Measurements from ENCODE around the gene ZBTB20. TPM values are rescaled to one million over a fixed set of nuclear protein-coding genes. Genes with fewer than 3 reads are reported as not detected.

ZBTB20 gene
- total RNA-seq, 1 donor from 2014 or later, result 15.5 TPM

- Mint-ChIP-seq H3K27ac (ENCODE audit: unreplicated experiment) (no peak overlapping the region), H3K4me1 (ENCODE audit: low read depth) (no peaks in the 10 kb centered on the region), H3K27me3 (ENCODE audit: low read depth) (no peaks in the 10 kb centered on the region), H3K4me3 (ENCODE audit: unreplicated experiment) (no peak overlapping the region), H3K36me3 (ENCODE audit: low read depth) (no peaks in the 10 kb centered on the region), H3K9me3 (ENCODE audit: low read depth) (no peaks in the 10 kb centered on the region)
- DNase-seq (ENCODE audit: low spot score), result no peak
- TF ChIP-seq CTCF (IDR thresholded peaks at IDR 0.05), result no peak
Observed at GRCh38 chr3:114962189-114962588, 184.9 kb downstream of the ZBTB20 start.

GRCh38 chr3:114958930-114959329, 188.2 kb downstream of the ZBTB20 start:
- Mint-ChIP-seq H3K4me3 (ENCODE audit: unreplicated experiment) (no peak overlapping the region), H3K36me3 (ENCODE audit: low read depth) (peaks cover 3% of the 10 kb centered on the region), H3K27ac (ENCODE audit: unreplicated experiment) (no peak overlapping the region), H3K27me3 (ENCODE audit: low read depth) (no peaks in the 10 kb centered on the region), H3K9me3 (ENCODE audit: low read depth) (peaks cover 8% of the 10 kb centered on the region), H3K4me1 (ENCODE audit: low read depth) (no peaks in the 10 kb centered on the region)
- no peak for DNase-seq (ENCODE audit: low spot score)
- TF ChIP-seq CTCF (IDR thresholded peaks at IDR 0.05), result no peak

GRCh38 chr3:114953800-114954199, 193.3 kb downstream of the ZBTB20 start:
- H3K9me3 Mint-ChIP-seq (ENCODE audit: low read depth), result peaks cover 29% of the 10 kb centered on the region
- H3K27ac Mint-ChIP-seq (ENCODE audit: unreplicated experiment), result no peak overlapping the region
- H3K27me3 Mint-ChIP-seq (ENCODE audit: low read depth), result no peaks in the 10 kb centered on the region
- H3K36me3 Mint-ChIP-seq (ENCODE audit: low read depth), result peaks cover 13% of the 10 kb centered on the region
- H3K4me3 Mint-ChIP-seq (ENCODE audit: unreplicated experiment), result no peak overlapping the region
- DNase-seq (ENCODE audit: low spot score), result no peak
- no peak for TF ChIP-seq CTCF (IDR thresholded peaks at IDR 0.05)
- H3K4me1 Mint-ChIP-seq (ENCODE audit: low read depth), result no peaks in the 10 kb centered on the region

GRCh38 chr3:114953215-114953799, 193.8 kb downstream of the ZBTB20 start:
- Mint-ChIP-seq H3K9me3 (ENCODE audit: low read depth) (peaks cover 29% of the 10 kb centered on the region), H3K4me1 (ENCODE audit: low read depth) (no peaks in the 10 kb centered on the region), H3K27ac (ENCODE audit: unreplicated experiment) (no peak overlapping the region), H3K27me3 (ENCODE audit: low read depth) (no peaks in the 10 kb centered on the region), H3K36me3 (ENCODE audit: low read depth) (peaks cover 13% of the 10 kb centered on the region), H3K4me3 (ENCODE audit: unreplicated experiment) (no peak overlapping the region)
- no peak for DNase-seq (ENCODE audit: low spot score)
- no peak for TF ChIP-seq CTCF (IDR thresholded peaks at IDR 0.05)

GRCh38 chr3:114942773-114943172, 204.3 kb downstream of the ZBTB20 start:
- Mint-ChIP-seq H3K27ac (ENCODE audit: unreplicated experiment) (no peak overlapping the region), H3K4me1 (ENCODE audit: low read depth) (no peaks in the 10 kb centered on the region), H3K4me3 (ENCODE audit: unreplicated experiment) (no peak overlapping the region), H3K36me3 (ENCODE audit: low read depth) (peaks cover 4% of the 10 kb centered on the region), H3K27me3 (ENCODE audit: low read depth) (no peaks in the 10 kb centered on the region), H3K9me3 (ENCODE audit: low read depth) (peaks cover 11% of the 10 kb centered on the region)
- DNase-seq (ENCODE audit: low spot score), result no peak
- no peak for TF ChIP-seq CTCF (IDR thresholded peaks at IDR 0.05)
